Retina (tissue), 1 donor: ENCODE data around the gene UFSP2.

Experiments used
- DNase-seq: peaks from one replicate; pipeline ENCODE4 v3.0.0-alpha.2; 2016

Gene UFSP2

GRCh38 chr4:185351691-185352090, 74.1 kb downstream of the UFSP2 start:
- no peak for DNase-seq
